Measurements from ENCODE around the gene BPHL.
A peak's percentile ranks its signal among the peaks of the same experiment; 100 is the strongest.
"Not testable (repeated sequence)": the region's sequence is repeated elsewhere in the genome, so short reads cannot be mapped to it uniquely, and the experiment has no call there.

BPHL gene

GRCh38 chr6:3186974-3187382, 68.5 kb downstream of the BPHL start:
- DNase-seq: no peak

- no peak for DNase-seq
Measured at GRCh38 chr6:3188262-3188661, 69.8 kb downstream of the BPHL start.

- not testable (repeated sequence) for DNase-seq
Measured at GRCh38 chr6:3189192-3189591, 70.7 kb downstream of the BPHL start.

DNA sequence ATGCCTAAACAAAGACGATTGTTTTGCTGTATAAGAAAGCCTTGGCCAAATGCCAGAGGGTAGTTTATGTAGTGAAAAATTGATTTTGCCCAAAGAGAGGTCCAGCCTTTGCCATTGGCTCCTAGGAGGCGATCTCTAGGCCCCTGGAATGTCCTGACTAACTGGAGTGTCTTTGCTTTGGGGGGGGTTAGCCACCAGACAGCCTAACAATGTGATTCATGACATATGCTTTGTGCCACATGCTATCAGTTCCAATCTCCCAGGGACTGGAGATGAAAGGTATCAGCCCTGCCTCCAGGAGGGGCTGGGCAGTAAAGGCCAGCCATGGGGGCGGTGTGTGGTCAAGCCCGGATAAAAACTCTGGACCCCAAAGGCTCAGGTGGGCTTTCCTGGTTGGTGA, 71.5 kb downstream of the BPHL start:
- DNase-seq: no peak

GRCh38 chr6:3190779-3191178, 72.3 kb downstream of the BPHL start:
- no peak for DNase-seq

DNA sequence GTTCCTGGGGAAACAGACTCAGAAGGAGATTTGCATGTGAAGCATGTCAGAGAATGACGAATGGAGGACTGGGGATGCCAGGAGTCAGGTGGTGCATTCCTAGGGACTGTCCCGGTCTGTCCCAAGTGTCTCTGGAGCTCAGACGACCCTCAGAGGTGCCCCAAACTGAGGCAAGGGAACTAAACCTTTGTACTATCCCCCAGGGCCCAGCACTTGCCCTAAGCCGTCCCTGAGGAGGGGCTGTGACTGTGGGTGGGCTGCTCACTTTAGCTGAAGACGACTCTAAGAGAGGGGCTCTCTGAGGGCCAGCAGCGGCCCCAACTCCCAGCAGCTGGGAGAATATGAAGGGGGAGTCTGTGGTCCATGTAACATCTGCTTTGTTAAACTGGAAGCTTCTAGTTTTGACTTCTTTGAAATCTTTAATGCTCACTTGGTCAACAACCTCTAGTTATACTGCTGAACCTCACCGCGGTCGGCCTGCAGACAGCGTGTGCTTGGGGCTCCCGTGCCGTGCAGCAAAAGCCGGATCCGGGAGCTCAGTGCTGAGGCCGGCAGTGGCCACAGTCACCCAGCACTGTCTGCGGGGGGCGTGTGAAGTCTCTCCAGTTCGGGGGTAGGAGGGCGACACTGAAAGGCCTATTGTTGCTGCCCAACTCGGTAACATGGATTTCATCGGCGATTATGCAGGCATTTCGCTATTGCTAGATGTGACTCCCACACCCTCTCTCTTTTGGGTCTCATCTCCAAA, 74.8 kb downstream of the BPHL start:
- DNase-seq: no peak

GRCh38 chr6:3194535-3195419, 76.3 kb downstream of the BPHL start:
- DNase-seq: peak; percentile 4

GRCh38 chr6:3195420-3195694, 76.8 kb downstream of the BPHL start:
- DNase-seq: no peak

- no peak for DNase-seq
Measured at GRCh38 chr6:3195695-3196497, 77.4 kb downstream of the BPHL start.

GRCh38 chr6:3196770-3197169, 78.3 kb downstream of the BPHL start:
- DNase-seq: no peak

DNA sequence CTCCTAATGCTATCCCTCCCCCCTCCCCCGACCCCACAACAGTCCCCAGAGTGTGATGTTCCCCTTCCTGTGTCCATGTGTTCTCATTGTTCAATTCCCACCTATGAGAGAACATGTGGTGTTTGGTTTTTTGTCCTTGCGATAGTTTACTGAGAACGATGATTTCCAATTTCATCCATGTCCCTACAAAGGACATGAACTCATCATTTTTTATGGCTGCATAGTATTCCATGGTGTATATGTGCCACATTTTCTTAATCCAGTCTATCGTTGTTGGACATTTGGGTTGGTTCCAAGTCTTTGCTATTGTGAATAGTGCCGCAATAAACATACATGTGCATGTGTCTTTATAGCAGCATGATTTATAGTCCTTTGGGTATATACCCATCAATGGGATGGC, 79.2 kb downstream of the BPHL start:
- not testable (repeated sequence) for DNase-seq

DNA sequence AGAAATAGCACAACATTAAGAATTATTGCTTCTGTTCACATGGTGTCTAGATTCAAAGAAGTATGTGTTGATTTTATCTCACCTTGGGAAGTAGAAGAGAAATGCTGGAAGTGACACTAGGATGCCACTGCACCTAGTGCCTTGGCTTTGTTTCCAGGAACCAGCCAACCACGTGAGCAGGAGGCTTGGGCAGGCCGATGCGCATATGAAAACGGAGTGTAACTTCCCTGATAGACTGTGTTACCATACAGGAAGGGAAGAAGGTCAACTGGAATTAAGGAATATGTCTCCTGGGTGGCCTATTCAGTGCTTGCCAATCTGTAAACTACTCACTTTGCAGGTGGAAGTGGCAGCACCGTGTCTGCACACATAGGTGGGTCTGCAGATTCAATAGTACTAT, 80.9 kb downstream of the BPHL start:
- no peak for DNase-seq

GRCh38 chr6:3200682-3201081, 82.2 kb downstream of the BPHL start:
- no peak for DNase-seq

- no peak for DNase-seq
Measured at GRCh38 chr6:3201388-3201787, 82.9 kb downstream of the BPHL start.
